ENCODE results near the gene XRCC3. TPM values are rescaled to one million over a fixed set of nuclear protein-coding genes. Genes with fewer than 3 reads are reported as not detected.
A peak's percentile ranks its signal among the peaks of the same experiment; 100 is the strongest.

Gene XRCC3
- total and polyA plus RNA-seq, 5 experiments from 2014 or later: 2.1 to 14.1 (median 3.6) TPM

DNA sequence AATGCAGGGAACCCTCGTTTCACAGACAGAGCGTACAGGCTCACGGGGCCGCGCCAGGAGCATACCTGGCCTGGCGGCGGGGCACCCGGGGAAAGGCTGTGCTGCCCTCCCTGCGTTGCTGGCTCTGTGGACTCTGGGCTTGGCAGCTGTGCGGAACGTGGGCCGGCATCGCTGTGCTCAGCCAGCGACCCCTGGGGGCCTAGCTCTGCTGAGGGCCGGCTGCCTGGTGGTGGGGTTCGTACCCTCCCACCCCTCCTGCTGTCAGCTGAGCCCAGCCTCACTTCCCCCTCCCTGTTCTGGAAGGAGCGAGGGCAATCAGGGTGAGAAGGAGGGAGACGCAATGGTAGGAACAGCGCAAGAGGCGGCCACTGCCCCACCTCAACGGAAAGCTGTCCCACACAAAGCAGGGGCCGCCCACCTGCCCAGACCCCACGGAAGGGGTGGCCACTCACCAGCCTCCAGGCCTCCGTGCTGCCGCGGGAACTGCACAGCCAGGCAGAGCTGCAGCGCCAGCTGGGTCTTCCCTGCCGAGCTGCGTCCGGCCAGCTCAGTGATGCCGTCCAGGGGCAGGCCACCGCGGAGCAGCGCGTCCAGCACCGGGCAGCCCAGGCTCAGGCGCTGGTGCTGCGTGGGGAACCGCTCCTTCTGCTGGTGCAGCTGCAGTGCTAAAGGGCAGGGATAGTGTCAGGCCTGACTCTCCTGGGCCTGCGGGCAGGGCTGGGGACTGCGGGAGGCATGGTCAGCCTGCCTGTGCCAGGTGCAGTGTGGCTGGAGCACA, 8.5 kb downstream of the XRCC3 start:
- H3K27ac Mint-ChIP-seq: no peak overlapping the region
- H3K36me3 Mint-ChIP-seq: peaks cover 0 to 23% (median 0%) of the 10 kb centered on the region in 3 donors
- no peaks in the 10 kb centered on the region for H3K9me3 Mint-ChIP-seq
- DNase-seq (no peak), ATAC-seq (no peak)
- H3K27me3 Mint-ChIP-seq: no peaks in the 10 kb centered on the region
- H3K4me1 Mint-ChIP-seq: peaks cover 0 to 7% (median 2%) of the 10 kb centered on the region in 4 donors
- POLR2A ChIA-PET: interaction anchor here (0.5 to 1.6 kb wide), 2 partner anchors 9 to 92 kb away, joined by 4 to 5 read pairs; partner anchors contain the start of genes XRCC3 and ZFYVE21
- H3K4me3 Mint-ChIP-seq: no peak overlapping the region

DNA sequence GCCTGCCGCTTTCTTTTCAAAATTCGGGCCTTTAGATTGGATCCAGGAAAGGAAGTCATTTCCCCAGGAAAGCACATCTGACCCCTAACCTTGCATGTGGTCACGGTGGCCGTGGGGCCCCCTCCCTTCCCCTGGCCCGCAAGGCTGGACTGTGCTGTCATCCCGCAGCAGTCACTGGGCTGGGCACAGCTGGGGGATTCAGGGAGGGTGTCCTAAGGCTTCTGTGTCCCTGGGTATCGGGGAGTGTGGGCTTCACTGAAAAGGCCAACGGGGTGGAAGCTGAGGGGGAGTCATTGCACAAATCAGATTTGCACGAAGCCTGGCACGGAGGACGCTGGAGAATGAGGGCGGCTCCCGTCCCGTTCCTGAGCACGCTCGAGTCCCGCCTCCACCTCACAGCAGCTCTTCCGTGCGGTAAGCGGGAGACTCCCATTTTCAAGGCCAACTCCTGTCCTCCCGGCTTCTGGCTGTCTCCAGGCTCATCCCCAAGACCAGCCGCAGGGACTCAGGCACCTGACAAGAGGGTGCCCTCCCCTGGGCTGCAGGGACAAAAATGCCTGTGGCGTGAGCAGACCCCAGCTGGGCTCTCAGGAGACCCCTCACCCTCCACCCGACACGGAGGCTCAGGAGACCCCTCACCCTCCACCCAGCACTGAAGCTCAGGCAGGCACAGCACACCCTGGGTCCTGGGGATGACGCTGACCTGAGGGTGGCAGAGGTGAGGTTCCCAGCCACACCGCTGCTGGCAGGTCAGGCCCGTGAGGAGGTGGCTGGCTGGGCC, 9.6 kb downstream of the XRCC3 start:
- Mint-ChIP-seq H3K9me3 (no peaks in the 10 kb centered on the region), H3K36me3 (peaks cover 0 to 23% (median 0%) of the 10 kb centered on the region in 3 donors), H3K4me1 (peaks cover 0 to 9% (median 1%) of the 10 kb centered on the region in 4 donors), H3K27ac (no peak overlapping the region), H3K27me3 (no peaks in the 10 kb centered on the region), H3K4me3 (no peak overlapping the region)
- POLR2A ChIA-PET: interaction anchor here (1.6 kb wide), 1 partner anchor 10 kb away, joined by 5 read pairs; the partner anchor contains the start of genes XRCC3 and ZFYVE21
- ATAC-seq (no peak), DNase-seq (no peak)

DNA sequence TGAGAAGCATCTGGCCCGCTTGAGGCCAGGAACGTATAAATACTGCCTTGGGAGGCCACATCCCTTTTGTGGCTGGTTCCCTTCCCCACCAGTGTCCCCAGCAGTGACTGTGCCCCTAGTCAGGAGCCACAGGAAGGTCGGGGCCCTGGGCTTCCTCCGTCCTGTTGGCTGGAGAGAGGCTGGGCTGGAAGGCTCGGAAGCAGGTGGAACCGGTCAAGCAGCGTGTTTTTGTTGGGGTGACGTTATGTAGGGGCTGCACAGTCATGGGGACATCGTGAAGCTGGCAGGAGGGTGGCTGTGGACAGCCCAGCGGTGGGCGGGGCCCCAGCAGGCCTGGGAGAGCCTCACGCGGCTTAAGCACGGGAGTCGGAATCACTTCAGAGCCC, 10.1 kb downstream of the XRCC3 start:
- H3K27me3 Mint-ChIP-seq: no peaks in the 10 kb centered on the region
- no peaks in the 10 kb centered on the region for H3K9me3 Mint-ChIP-seq
- DNase-seq: no peak
- no peak for ATAC-seq
- POLR2A ChIA-PET: no interaction called here
- peaks cover 0 to 24% (median 0%) of the 10 kb centered on the region in 3 donors for H3K36me3 Mint-ChIP-seq
- peak overlapping the region in 5 of 10 donors; percentile 3 to 57 (median 37) for H3K27ac Mint-ChIP-seq
- no peak overlapping the region for H3K4me3 Mint-ChIP-seq
- H3K4me1 Mint-ChIP-seq: peaks cover 0 to 9% (median 1%) of the 10 kb centered on the region in 4 donors

DNA sequence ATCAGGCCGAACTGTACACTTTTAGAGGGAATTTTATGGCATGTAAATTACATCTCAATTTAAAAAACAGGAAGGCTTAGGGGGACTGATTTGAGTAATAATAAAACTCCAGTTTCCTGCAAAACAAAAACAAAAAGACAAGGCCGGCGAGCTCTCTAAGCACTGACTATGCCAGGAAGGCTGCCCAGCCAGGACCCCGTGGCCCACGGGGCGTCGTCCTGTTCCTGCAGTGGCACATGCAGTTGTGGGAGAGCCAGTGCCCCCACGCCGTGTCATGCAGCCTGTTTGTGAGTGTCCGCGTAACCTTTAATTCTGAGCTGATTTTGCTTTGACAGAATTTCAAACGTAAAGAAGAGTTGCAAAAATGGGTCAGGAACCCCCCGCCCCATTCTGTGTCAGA, 10.5 kb downstream of the XRCC3 start:
- no peaks in the 10 kb centered on the region for H3K27me3 Mint-ChIP-seq
- POLR2A ChIA-PET: no interaction called here
- peak overlapping the region in 2 of 10 donors; percentile 47 to 52 for H3K27ac Mint-ChIP-seq
- no peak overlapping the region for H3K4me3 Mint-ChIP-seq
- ATAC-seq: no peak
- H3K9me3 Mint-ChIP-seq: no peaks in the 10 kb centered on the region
- peaks cover 0 to 9% (median 1%) of the 10 kb centered on the region in 4 donors for H3K4me1 Mint-ChIP-seq
- DNase-seq: no peak
- H3K36me3 Mint-ChIP-seq: peaks cover 0 to 25% (median 0%) of the 10 kb centered on the region in 3 donors

DNA sequence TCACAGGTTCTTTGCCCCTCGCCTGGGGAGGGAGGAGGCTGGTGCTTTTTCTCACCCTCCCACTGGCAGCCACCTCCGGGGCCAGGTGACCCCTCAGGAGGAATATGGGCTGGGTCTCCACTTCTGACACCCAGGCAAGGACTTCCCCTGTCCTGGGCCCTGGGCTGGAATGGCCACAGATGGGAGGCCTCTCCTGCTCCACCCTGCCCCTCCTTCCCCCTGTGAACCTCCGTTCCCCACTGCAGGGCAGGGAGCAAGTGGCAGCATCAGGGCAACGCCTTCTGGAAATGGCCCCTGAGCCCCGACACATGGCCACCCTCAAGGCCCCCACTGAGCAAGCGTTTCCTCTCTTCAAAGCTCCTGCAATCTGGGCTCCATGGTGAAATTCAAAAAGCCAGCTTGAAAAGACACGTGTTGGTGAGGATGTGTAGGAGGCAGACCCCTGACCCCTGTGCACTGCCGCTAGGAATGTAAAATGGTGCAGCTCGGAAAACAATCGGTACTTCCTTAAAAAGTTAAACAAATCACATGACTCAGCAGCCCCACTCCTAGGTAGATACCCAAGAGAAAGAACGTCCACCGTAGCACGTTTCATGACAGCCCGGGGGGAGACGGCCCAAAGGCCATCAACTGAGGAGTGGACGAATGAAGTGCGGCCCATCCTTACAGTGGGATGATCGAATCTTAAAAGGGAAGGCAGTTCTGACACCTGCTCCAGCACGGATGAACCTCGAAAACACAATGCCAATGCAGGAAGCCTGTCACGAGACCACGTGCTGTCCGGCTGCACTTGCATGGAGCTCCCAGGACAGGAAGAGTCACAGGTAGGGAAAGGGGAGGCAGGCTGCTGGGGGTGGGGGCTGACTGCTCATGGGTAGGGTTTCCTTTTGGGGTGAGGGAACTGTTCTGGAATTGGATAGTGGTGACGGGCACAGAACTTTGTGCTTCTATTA, 11.5 kb downstream of the XRCC3 start:
- DNase-seq: no peak
- Mint-ChIP-seq H3K4me3 (no peak overlapping the region), H3K27ac (peak overlapping the region in 4 of 10 donors; percentile 24 to 67 (median 52)), H3K4me1 (peaks cover 0 to 9% (median 2%) of the 10 kb centered on the region in 4 donors), H3K36me3 (peaks cover 0 to 27% (median 0%) of the 10 kb centered on the region in 3 donors), H3K27me3 (no peaks in the 10 kb centered on the region), H3K9me3 (no peaks in the 10 kb centered on the region)
- POLR2A ChIA-PET: no interaction called here
- no peak for ATAC-seq

DNA sequence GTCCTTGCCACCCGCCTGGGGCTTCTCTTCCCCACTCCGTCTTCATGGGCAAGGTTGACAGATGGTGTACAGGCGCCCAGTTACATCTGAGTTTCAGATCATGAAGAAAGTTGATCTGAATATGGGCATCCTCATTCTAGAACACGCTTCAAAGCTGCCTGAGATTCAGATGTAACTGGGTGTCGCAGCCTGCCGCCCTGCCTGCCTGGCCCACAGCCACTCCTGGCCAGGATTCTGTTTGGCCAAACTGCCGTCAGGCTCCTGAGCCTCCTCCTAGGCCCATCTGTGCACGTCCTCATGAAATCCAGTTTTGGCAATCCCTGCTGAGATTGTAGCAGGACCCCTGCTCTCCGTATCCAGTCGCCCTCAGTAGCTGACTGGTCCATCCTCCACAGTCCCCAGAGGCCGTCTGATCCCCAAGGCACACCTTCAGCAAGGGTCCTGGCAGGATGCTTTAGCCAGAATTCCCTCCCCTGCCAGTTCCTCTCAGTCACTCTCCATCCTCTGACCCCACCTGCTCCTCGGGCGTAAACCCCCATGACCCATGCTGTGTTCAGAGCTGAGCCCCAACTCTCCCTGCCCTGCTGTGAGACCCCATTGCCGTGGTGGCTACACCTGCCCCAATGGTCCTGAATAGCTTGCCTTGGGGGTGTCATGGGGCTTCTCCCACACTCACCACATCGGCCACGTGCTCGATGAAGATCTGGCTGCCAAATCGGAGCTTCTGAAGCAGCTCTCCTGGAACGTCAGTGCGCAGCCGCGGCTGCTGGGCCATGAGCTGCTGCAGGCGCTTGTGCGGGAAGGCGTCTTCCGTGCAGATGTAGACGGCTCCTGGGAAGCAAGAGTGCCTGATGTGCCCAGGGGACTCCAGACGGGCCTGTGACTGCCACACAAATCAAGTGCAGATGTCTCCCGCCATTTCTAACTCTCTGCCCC, 12.5 kb downstream of the XRCC3 start:
- peaks cover 0 to 9% (median 2%) of the 10 kb centered on the region in 4 donors for H3K4me1 Mint-ChIP-seq
- DNase-seq (peak in 1 of 10 donors; percentile 28), ATAC-seq (no peak)
- peak overlapping the region in 4 of 10 donors; percentile 56 to 87 (median 62) for H3K27ac Mint-ChIP-seq
- H3K36me3 Mint-ChIP-seq: peaks cover 0 to 22% (median 0%) of the 10 kb centered on the region in 3 donors
- POLR2A ChIA-PET: interaction anchor here (0.8 kb wide), 1 partner anchor 11 kb away, joined by 3 read pairs; no protein-coding TSS in a partner anchor
- peak overlapping the region in 1 of 10 donors; percentile 33 for H3K4me3 Mint-ChIP-seq
- H3K9me3 Mint-ChIP-seq: no peaks in the 10 kb centered on the region
- H3K27me3 Mint-ChIP-seq: no peaks in the 10 kb centered on the region

DNA sequence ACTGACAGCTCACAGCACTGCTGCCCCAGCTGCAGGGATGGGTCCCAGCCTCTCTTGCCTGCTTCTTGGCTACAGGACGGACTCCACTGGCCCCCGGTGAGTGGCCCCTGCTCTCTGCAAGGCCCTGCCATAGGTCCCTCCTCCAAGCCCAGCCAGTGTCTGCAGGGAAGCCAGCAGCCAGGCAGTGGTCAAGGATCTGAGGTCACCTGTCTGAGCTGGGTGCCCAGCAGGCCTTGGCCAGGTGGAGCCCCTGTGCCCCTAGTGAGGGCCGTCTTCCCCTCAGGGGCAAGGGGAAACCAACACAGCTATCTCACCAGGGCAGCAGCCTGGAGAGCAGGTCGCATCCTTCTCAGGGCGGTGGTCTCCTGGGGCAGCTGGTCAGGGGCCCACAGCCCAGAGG, 13.2 kb downstream of the XRCC3 start:
- Mint-ChIP-seq H3K4me3 (no peak overlapping the region), H3K27me3 (no peaks in the 10 kb centered on the region), H3K36me3 (peaks cover 0 to 22% (median 0%) of the 10 kb centered on the region in 3 donors), H3K4me1 (peaks cover 0 to 9% (median 4%) of the 10 kb centered on the region in 4 donors), H3K9me3 (no peaks in the 10 kb centered on the region), H3K27ac (peak overlapping the region in 2 of 10 donors; percentile 37 to 46)
- DNase-seq (peak in 1 of 10 donors; percentile 58), ATAC-seq (no peak)
- POLR2A ChIA-PET: interaction anchor here (0.8 kb wide), 1 partner anchor 11 kb away, joined by 3 read pairs; no protein-coding TSS in a partner anchor

DNA sequence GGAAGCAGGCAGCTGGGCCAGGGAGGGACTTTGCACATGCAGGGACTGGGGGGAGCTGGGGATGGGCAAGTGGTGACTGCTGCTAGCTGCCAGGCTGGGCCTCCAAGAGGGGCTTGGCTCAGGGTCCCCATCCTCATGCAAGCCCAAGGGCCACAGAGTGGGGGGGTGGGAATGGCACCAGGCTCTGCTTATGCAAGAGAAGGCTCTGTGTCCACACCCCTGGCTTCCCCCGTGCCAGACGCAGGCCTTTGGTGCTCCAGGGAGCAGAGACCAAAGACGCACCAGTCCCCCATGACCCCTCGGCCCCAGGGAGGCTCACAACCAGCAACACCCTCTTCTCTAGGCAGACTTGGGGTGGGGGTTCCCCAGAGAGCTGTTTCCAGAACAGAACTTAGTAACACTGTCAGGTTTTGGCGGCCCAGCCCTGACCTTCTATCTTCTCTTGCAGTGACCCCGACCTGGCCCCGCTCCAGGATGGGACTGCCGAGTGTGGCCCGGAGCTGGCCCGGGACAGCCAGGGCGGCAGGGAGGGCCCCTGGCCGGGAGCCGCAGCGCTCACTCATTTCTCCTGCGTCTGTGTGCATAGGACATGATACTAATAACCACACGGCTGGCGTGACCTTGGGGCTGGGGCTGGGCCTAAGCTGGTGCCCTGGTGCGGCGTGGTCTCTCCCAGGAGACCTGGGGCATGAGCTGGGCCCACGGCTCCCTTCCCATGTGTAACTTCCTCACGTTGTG, 14.3 kb downstream of the XRCC3 start:
- DNase-seq (peak in 1 of 10 donors; percentile 62), ATAC-seq (no peak)
- POLR2A ChIA-PET: no interaction called here
- Mint-ChIP-seq H3K4me3 (no peak overlapping the region), H3K36me3 (peaks cover 0 to 29% (median 0%) of the 10 kb centered on the region in 3 donors), H3K9me3 (no peaks in the 10 kb centered on the region), H3K27me3 (no peaks in the 10 kb centered on the region), H3K4me1 (peaks cover 2 to 19% (median 12%) of the 10 kb centered on the region in 4 donors), H3K27ac (no peak overlapping the region)

DNA sequence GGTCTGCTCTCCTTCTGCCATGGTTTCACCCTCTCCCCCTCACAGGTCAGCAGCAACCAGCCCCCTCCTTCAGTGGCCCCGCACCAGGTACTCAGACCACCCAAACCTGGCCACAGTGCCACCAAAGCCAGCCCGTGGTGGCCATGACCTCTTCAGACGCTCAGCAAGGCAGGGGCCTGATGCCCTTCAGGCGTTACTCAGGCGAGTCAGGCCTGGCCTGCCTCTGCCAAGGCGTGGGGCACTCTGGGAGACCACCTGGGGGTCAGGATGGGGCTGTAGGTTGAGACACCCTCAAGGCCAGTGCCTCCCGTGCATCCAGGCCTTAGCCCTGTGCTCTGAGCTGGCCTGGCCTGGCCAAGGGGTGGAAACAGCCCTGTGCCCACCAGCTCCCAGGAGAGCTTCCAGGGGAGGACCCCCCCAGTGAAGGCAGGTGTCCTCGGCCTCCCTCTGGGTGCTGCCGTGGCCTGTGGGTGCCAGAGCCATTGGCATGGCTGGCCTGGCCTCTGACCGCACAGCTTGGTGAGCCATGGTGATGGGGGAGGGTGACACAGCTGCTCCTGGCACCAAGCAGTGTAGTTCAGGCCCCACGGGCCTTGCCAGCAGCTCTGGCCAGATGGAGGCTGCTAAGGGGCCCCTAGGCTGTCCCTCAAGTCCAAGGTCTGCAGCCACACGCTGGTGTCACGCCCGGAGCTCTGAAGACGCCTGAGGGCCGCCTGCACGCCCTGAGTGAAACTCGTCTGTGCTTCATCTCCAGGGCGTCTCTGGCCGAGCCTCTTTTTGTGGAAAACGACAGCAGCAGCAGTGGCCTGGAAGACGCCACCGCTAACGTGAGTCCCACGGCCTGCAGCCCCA, 15.1 kb downstream of the XRCC3 start:
- peaks cover 0 to 30% (median 0%) of the 10 kb centered on the region in 3 donors for H3K36me3 Mint-ChIP-seq
- peaks cover 5 to 25% (median 12%) of the 10 kb centered on the region in 4 donors for H3K4me1 Mint-ChIP-seq
- no peaks in the 10 kb centered on the region for H3K9me3 Mint-ChIP-seq
- H3K4me3 Mint-ChIP-seq: peak overlapping the region in 1 of 10 donors; percentile 56
- DNase-seq (peak in 1 of 10 donors; percentile 56), ATAC-seq (no peak)
- peak overlapping the region in 4 of 10 donors; percentile 65 to 75 (median 72) for H3K27ac Mint-ChIP-seq
- H3K27me3 Mint-ChIP-seq: no peaks in the 10 kb centered on the region
- POLR2A ChIA-PET: no interaction called here

DNA sequence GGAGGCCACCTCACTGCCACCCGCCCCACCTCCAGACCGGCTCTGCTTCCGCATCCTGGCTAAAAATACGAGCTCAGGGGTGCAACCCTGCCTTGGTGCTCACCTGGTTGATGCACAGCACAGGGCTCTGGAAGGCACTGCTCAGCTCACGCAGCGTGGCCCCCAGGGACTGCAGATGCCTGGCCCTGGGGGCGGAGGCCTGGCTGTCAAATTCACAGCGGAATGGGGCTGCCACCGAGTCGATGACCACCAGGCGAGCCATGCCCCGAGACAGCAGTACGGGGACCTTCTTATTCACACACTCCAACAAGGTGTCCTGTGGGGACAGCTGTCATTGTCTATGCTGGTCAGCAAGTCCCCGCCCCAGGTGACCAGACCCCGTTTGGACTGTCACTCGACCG, 16.0 kb downstream of the XRCC3 start:
- Mint-ChIP-seq H3K36me3 (peaks cover 0 to 31% (median 0%) of the 10 kb centered on the region in 3 donors), H3K27me3 (no peaks in the 10 kb centered on the region), H3K4me3 (no peak overlapping the region), H3K27ac (peak overlapping the region in 5 of 10 donors; percentile 39 to 75 (median 71)), H3K9me3 (no peaks in the 10 kb centered on the region), H3K4me1 (peaks cover 5 to 25% (median 12%) of the 10 kb centered on the region in 4 donors)
- ATAC-seq: no peak
- peak in 1 of 10 donors; percentile 46 for DNase-seq
- POLR2A ChIA-PET: no interaction called here

All from naive thymus-derived CD8-positive, alpha-beta T cell (primary cell).